Omental fat pad (tissue), 4 donors: ENCODE results near the gene TNRC6B. TPM values are rescaled to one million over a fixed set of nuclear protein-coding genes. Genes with fewer than 3 reads are reported as not detected.

ENCODE experiments used
- ATAC-seq: fragments of 150-250 bp; one replicate; pipeline ENCODE4 v1.9.1; 2016; ENCODE audit warnings: mild to moderate bottlenecking, moderate library complexity; ENCODE audit not compliant: low FRiP score
- DNase-seq: peaks from one replicate; pipeline ENCODE4 v3.0.0-alpha.2; 2019; ENCODE audit warnings: low spot score
- total RNA-seq, 4 donors: library from RNA; depleted of rRNA; stranded (reverse); fragments of >200 nt; gene quantifications; one replicate each; pipeline ENCODE4 v1.1.0, GENCODE V29; 2016
- TF ChIP-seq, protein P1 (sequence below), 3 donors: fragments of 450-650 bp; IDR thresholded peaks; one replicate each; pipeline ENCODE4 v1.5.1; 2016 to 2017; ENCODE audit warnings: antibody characterized with exemption in 3 of 3, mild to moderate bottlenecking in 3 of 3, moderate library complexity in 2 of 3

The TNRC6B gene
- total RNA-seq, 4 donors from 2014 or later = 17.2 to 57.8 (median 31.9) TPM

DNA sequence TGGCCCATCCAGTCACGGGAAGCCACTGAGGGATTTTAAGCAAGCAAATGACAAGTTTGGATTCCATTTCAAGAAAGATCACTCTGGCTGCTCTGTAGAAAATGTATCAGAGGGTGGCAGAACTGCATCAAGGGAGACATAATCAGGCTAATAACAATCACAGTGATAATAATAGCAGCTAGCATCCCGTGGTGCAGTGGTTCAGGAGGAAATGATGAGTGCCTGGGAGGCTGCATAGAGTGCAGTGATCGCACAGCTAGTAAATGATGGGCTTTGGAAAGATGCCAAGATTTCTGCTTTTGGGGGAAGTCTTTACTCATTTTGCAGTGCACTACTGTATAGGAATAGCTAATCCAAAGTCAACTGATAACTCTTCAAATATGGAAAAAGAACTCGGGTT, 35.8 kb downstream of the TNRC6B start:
- TF ChIP-seq, protein P1, sequence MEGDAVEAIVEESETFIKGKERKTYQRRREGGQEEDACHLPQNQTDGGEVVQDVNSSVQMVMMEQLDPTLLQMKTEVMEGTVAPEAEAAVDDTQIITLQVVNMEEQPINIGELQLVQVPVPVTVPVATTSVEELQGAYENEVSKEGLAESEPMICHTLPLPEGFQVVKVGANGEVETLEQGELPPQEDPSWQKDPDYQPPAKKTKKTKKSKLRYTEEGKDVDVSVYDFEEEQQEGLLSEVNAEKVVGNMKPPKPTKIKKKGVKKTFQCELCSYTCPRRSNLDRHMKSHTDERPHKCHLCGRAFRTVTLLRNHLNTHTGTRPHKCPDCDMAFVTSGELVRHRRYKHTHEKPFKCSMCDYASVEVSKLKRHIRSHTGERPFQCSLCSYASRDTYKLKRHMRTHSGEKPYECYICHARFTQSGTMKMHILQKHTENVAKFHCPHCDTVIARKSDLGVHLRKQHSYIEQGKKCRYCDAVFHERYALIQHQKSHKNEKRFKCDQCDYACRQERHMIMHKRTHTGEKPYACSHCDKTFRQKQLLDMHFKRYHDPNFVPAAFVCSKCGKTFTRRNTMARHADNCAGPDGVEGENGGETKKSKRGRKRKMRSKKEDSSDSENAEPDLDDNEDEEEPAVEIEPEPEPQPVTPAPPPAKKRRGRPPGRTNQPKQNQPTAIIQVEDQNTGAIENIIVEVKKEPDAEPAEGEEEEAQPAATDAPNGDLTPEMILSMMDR (IDR thresholded peaks at IDR 0.05) = no peak
- ATAC-seq (no peak), DNase-seq (no peak)

DNA sequence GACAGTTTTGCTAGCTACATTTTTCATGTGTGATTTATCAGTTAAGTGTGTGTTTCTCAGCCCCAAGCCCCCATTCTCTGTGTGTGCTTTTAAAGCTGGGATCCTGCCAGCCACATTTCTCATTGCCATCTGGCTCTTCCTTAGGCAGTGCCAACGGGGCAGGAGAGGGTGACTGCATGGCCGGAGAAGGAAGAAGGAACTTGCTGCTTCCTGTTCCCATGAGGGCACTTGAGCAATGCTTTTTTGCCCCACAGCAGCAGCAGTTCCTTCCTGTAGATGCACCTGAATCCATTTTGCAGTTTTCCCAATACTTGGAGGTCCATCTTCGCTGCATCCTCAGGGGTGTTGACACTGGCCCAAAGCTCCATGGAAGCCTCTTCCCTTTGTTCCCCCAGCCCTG, 37.5 kb downstream of the TNRC6B start:
- DNase-seq (no peak), ATAC-seq (no peak)
- TF ChIP-seq, protein P1 (IDR thresholded peaks at IDR 0.05) = no peak

DNA sequence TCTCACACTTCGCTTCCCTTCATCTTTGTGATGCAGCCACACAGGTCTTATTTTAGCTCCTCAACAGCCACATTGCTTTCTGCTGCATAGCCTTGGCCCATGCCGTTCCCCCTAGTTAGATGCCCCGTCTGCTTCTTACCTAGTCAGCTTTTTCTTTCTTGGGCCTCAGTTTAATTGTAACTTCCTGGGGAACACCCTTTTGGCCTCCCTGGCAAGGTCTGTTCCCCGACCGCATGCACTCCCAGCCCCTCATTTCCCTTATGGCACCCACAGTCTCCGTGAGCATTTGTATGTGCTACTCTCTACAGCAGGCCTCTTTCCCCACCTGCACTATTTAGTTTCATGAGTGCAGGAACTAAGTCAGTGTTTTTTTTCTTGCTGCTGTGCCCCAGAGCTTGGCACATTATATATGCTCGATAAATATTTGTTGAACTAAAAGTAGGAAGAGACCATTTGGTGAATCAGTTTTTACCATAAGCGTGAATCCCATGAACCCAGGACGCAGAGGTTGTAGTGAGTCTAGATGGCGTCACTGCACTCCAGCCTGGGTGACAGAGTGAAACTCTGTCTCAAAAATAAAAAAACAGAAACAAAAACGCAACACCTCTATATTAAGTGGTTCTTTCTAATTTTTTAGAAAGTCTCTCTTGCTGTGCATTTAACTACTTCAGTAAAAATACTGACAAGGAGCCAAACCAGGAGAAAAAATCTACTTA, 38.5 kb downstream of the TNRC6B start:
- ATAC-seq (no peak), DNase-seq (no peak)
- TF ChIP-seq, protein P1 (IDR thresholded peaks at IDR 0.05) = no peak

DNA sequence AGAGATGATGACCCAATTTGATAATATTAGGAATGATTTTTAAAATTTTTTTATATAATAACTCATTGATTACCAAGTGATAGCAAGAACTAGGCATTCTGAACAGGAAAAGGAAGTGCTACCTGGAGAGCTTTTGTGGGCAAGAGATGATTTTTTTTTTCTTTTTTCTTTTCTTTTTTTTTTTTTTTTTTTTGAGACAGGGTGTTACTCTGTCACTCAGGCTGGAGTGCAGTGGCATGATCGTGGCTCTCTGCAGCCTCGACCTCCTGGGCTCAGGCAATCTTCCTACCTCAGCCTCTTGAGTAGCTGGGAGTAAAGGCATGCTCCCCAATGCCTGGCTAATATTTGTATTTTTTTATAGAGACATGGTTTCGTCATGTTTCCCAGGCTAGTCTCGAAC, 40.4 kb downstream of the TNRC6B start:
- TF ChIP-seq, protein P1 (IDR thresholded peaks at IDR 0.05) = no peak
- DNase-seq = no peak
- no peak for ATAC-seq

DNA sequence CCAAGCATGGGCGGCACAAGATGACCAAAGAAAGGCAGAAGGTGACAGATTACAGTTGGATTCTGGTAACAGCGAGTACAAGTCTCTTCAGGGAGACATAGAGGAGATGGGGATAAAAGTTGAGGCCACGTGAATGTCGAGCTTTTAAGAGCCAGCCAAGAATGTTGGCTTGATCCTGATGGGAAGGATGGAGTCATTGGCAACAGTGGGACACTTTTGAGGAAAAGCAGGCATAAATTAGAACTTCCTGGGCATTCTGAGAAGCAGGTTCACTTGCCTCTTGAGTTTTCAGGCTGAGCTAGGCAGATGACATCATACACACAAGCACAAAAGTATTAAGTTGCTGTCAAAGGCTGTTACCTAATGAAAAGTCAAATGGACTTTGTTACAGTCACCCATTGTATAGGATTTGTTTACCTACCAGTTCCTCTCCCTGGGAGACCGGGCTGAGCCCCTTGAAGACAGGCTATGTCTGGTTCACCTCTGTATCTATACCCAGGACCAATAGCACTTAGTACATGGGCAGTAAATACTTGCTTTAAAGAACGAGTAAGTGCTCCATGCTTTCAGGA, 41.1 kb downstream of the TNRC6B start:
- no peak for ATAC-seq
- TF ChIP-seq, protein P1 (IDR thresholded peaks at IDR 0.05) = no peak
- DNase-seq = no peak

DNA sequence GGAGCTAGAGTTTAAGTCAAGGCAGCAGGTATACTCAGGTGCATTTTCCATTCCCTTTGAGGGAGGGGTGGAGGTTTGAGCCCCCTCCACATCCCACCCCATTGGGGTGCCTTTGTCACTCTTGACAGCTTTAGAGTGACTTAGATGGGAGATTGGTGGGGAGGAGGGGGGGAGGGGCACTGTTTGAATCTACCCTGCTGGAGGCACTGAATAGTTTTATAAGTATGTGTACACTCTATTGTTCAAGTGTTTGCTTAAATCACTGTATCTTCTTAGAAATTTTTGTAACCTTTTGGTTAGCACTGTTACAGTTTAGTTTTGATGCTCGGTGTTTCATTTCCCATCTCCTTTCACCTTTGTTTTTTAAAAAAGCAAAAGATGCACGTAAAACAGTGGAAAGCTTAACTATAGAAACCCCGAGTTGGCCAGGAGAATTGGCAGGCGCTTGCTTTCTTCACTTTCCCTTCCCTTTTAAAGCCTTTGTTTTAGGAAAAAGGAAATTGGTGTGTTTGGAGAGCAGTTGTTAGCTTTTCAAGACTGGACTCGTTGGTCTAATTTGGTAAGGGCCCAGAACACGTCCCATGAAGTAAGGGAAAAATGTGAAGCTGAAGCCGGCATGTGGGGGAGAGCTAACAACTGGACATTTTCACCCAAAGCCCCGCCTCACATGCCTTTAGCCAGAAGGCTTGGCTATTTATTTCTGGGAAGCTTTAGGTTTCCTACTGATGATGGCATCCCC, 42.8 kb downstream of the TNRC6B start:
- DNase-seq (no peak), ATAC-seq (peak; percentile 35)
- TF ChIP-seq, protein P1 (IDR thresholded peaks at IDR 0.05) = no peak
